NCI-H1694 (cell line): ENCODE measurements around the gene RNF166.
A peak's percentile ranks its signal among the peaks of the same experiment; 100 is the strongest.

Experiments
- DNase-seq: peaks from one replicate; lab custom pipeline; 2025; lab: John Stamatoyannopoulos, UW

RNF166 gene

GRCh38 chr16:88739139-88739976, 33.1 kb upstream of the RNF166 start:
- DNase-seq: no peak

GRCh38 chr16:88738151-88739084, 32.2 kb upstream of the RNF166 start:
- no peak for DNase-seq

- DNase-seq: no peak
Measured at GRCh38 chr16:88737298-88738150, 31.3 kb upstream of the RNF166 start.

GRCh38 chr16:88736496-88736895, 30.3 kb upstream of the RNF166 start:
- DNase-seq: no peak

- DNase-seq: no peak
Measured at GRCh38 chr16:88736088-88736487, 29.9 kb upstream of the RNF166 start.

- DNase-seq: no peak
Measured at GRCh38 chr16:88735616-88736015, 29.4 kb upstream of the RNF166 start.

- DNase-seq: no peak
Measured at GRCh38 chr16:88735121-88735520, 28.9 kb upstream of the RNF166 start.

- no peak for DNase-seq
Measured at GRCh38 chr16:88734361-88734728, 28.1 kb upstream of the RNF166 start.

GRCh38 chr16:88733630-88734360, 27.6 kb upstream of the RNF166 start:
- DNase-seq: no peak

- no peak for DNase-seq
Measured at GRCh38 chr16:88732961-88733294, 26.7 kb upstream of the RNF166 start.

GRCh38 chr16:88732172-88732960, 26.2 kb upstream of the RNF166 start:
- no peak for DNase-seq

- DNase-seq: no peak
Measured at GRCh38 chr16:88731699-88732098, 25.5 kb upstream of the RNF166 start.

- DNase-seq: no peak
Measured at GRCh38 chr16:88730632-88731607, 24.7 kb upstream of the RNF166 start.

- DNase-seq: peak; percentile 80
Measured at GRCh38 chr16:88727871-88728270, 21.7 kb upstream of the RNF166 start.

GRCh38 chr16:88726981-88727380, 20.8 kb upstream of the RNF166 start:
- DNase-seq: no peak

GRCh38 chr16:88726408-88726749, 20.2 kb upstream of the RNF166 start:
- no peak for DNase-seq

- no peak for DNase-seq
Measured at GRCh38 chr16:88725609-88726407, 19.6 kb upstream of the RNF166 start.

- DNase-seq: no peak
Measured at GRCh38 chr16:88724855-88725555, 18.8 kb upstream of the RNF166 start.
